ENCODE results near the gene ADAMTS14. TPM values are rescaled to one million over a fixed set of nuclear protein-coding genes. Genes with fewer than 3 reads are reported as not detected.
"Not testable (repeated sequence)": the region's sequence is repeated elsewhere in the genome, so short reads cannot be mapped to it uniquely, and the experiment has no call there.

ADAMTS14 gene
- under 1 TPM; 0.15 to 0.51 (median 0.40) TPM for total RNA-seq

GRCh38 chr10:70672165-70673042 lies at the start of gene ADAMTS14:
Gene ADAMTS14, plus strand, starts transcription at chr10:70672506. Its CDS starts 297 bp downstream, at chr10:70672803.
- Histone ChIP-seq H3K27me3 (peaks cover 30% of the 10 kb centered on the region), H3K36me3 (no peaks in the 10 kb centered on the region), H3K27ac (no peak within 1 kb of the TSS), H3K4me1 (peaks cover 38% of the 10 kb centered on the region), H3K4me3 (peak within 1 kb of the TSS; percentile 53), H3K9me3 (no peaks in the 10 kb centered on the region)
- 3% methylated on average over 10 of the region's 100 CpGs for WGBS
- no peak for DNase-seq (ENCODE audit: low spot score in 2 of 2)
- TF ChIP-seq POLR2AphosphoS5 (IDR thresholded peaks at IDR 0.05) (no peak), EP300 (IDR thresholded peaks at IDR 0.05) (no peak), CTCF (IDR thresholded peaks at IDR 0.05) (no peak), POLR2A (IDR thresholded peaks at IDR 0.05) (no peak)

- Histone ChIP-seq H3K36me3 (no peaks in the 10 kb centered on the region), H3K27me3 (peaks cover 6% of the 10 kb centered on the region), H3K4me3 (no peak overlapping the region), H3K9me3 (no peaks in the 10 kb centered on the region), H3K4me1 (no peaks in the 10 kb centered on the region), H3K27ac (no peak overlapping the region)
- 83% methylated on average over 2 of the region's 3 CpGs for WGBS
- no peak for DNase-seq (ENCODE audit: low spot score in 2 of 2)
- TF ChIP-seq POLR2AphosphoS5 (IDR thresholded peaks at IDR 0.05) (no peak), CTCF (IDR thresholded peaks at IDR 0.05) (no peak), POLR2A (IDR thresholded peaks at IDR 0.05) (no peak), EP300 (IDR thresholded peaks at IDR 0.05) (no peak)
Measured at GRCh38 chr10:70622541-70622940, 49.8 kb upstream of the ADAMTS14 start.

GRCh38 chr10:70622981-70623844 lies 49.1 kb upstream of the ADAMTS14 start:
- no peaks in the 10 kb centered on the region for H3K4me1 ChIP-seq
- WGBS, result 92% methylated on average over 2 of the region's 3 CpGs

GRCh38 chr10:70626056-70626455 lies 46.2 kb upstream of the ADAMTS14 start:
- Histone ChIP-seq H3K27ac (no peak overlapping the region), H3K4me1 (no peaks in the 10 kb centered on the region), H3K36me3 (no peaks in the 10 kb centered on the region), H3K9me3 (no peaks in the 10 kb centered on the region), H3K27me3 (no peaks in the 10 kb centered on the region), H3K4me3 (no peak overlapping the region)
- DNase-seq (ENCODE audit: low spot score in 2 of 2), result no peak
- no peak for TF ChIP-seq CTCF (IDR thresholded peaks at IDR 0.05)
- TF ChIP-seq POLR2A (IDR thresholded peaks at IDR 0.05), result no peak
- no peak for TF ChIP-seq EP300 (IDR thresholded peaks at IDR 0.05)
- no peak for TF ChIP-seq POLR2AphosphoS5 (IDR thresholded peaks at IDR 0.05)

More at GRCh38 chr10:70622981-70623844, 49.1 kb upstream of the ADAMTS14 start:
- DNase-seq (ENCODE audit: low spot score in 2 of 2), result no peak
- no peaks in the 10 kb centered on the region for H3K9me3 ChIP-seq
- TF ChIP-seq POLR2AphosphoS5 (IDR thresholded peaks at IDR 0.05) (no peak), EP300 (IDR thresholded peaks at IDR 0.05) (no peak), POLR2A (IDR thresholded peaks at IDR 0.05) (no peak), CTCF (IDR thresholded peaks at IDR 0.05) (no peak)
- no peaks in the 10 kb centered on the region for H3K36me3 ChIP-seq
- no peak overlapping the region for H3K27ac ChIP-seq
- peaks cover 1% of the 10 kb centered on the region for H3K27me3 ChIP-seq
- no peak overlapping the region for H3K4me3 ChIP-seq

GRCh38 chr10:70629338-70629737 lies 43.0 kb upstream of the ADAMTS14 start:
- H3K9me3 ChIP-seq, result no peaks in the 10 kb centered on the region
- no peak for DNase-seq (ENCODE audit: low spot score in 2 of 2)
- H3K36me3 ChIP-seq, result no peaks in the 10 kb centered on the region
- WGBS, result 92% methylated on average over 1 of the region's 1 CpG
- no peak overlapping the region for H3K4me3 ChIP-seq
- no peaks in the 10 kb centered on the region for H3K27me3 ChIP-seq
- no peaks in the 10 kb centered on the region for H3K4me1 ChIP-seq
- TF ChIP-seq POLR2AphosphoS5 (IDR thresholded peaks at IDR 0.05) (no peak), POLR2A (IDR thresholded peaks at IDR 0.05) (no peak), CTCF (IDR thresholded peaks at IDR 0.05) (no peak), EP300 (IDR thresholded peaks at IDR 0.05) (no peak)
- H3K27ac ChIP-seq, result no peak overlapping the region

GRCh38 chr10:70631735-70632134 lies 40.6 kb upstream of the ADAMTS14 start:
- H3K9me3 ChIP-seq; H3K27me3 ChIP-seq; H3K36me3 ChIP-seq; DNase-seq (ENCODE audit: low spot score in 2 of 2); H3K27ac ChIP-seq; H3K4me3 ChIP-seq; H3K4me1 ChIP-seq: not testable (repeated sequence)
- 50% methylated on average over 2 of the region's 6 CpGs for WGBS
